Mucosa of stomach (tissue), 1 donor: Measurements from ENCODE around the gene CCDC127.
"Not testable (repeated sequence)": the region's sequence is repeated elsewhere in the genome, so short reads cannot be mapped to it uniquely, and the experiment has no call there.

Experiments used
- H3K27me3 ChIP-seq: one replicate; pipeline ENCODE4 v1.7.0; 2013; ENCODE audit warnings: mild to moderate bottlenecking, low read length; ENCODE audit not compliant: control insufficient read depth, insufficient read depth
- H3K36me3 ChIP-seq: one replicate; pipeline ENCODE4 v1.7.0; 2013; ENCODE audit warnings: low read length; ENCODE audit not compliant: control insufficient read depth, insufficient read depth
- H3K4me1 ChIP-seq: one replicate; pipeline ENCODE4 v1.7.0; 2013; ENCODE audit warnings: mild to moderate bottlenecking, low read length; ENCODE audit not compliant: control insufficient read depth, insufficient read depth
- H3K4me3 ChIP-seq: one replicate; pipeline ENCODE4 v1.7.0; 2013; ENCODE audit warnings: low read length
- H3K9ac ChIP-seq: one replicate; pipeline ENCODE4 v1.7.0; 2013; ENCODE audit warnings: mild to moderate bottlenecking, low read length, moderate library complexity
- H3K9me3 ChIP-seq: one replicate; pipeline ENCODE4 v1.7.0; 2013; ENCODE audit warnings: mild to moderate bottlenecking, low read length, moderate library complexity; ENCODE audit not compliant: control insufficient read depth
- donor health status: Pancreatic carcinoma.

CCDC127 gene

GRCh38 chr5:251538-251937, 33.6 kb upstream of the CCDC127 start:
- not testable (repeated sequence) for H3K9ac ChIP-seq, H3K4me1 ChIP-seq, H3K9me3 ChIP-seq, H3K27me3 ChIP-seq, H3K36me3 ChIP-seq, H3K4me3 ChIP-seq

GRCh38 chr5:251016-251415, 33.1 kb upstream of the CCDC127 start:
- not testable (repeated sequence) for H3K4me1 ChIP-seq, H3K36me3 ChIP-seq, H3K9ac ChIP-seq, H3K9me3 ChIP-seq, H3K27me3 ChIP-seq, H3K4me3 ChIP-seq

GRCh38 chr5:250396-250795, 32.4 kb upstream of the CCDC127 start:
- not testable (repeated sequence) for H3K4me1 ChIP-seq, H3K9me3 ChIP-seq, H3K4me3 ChIP-seq, H3K27me3 ChIP-seq, H3K9ac ChIP-seq, H3K36me3 ChIP-seq

- H3K9me3 ChIP-seq, H3K36me3 ChIP-seq, H3K4me1 ChIP-seq, H3K27me3 ChIP-seq, H3K4me3 ChIP-seq, H3K9ac ChIP-seq: not testable (repeated sequence)
Observed at GRCh38 chr5:245717-246116, 27.8 kb upstream of the CCDC127 start.

- not testable (repeated sequence) for H3K9me3 ChIP-seq, H3K36me3 ChIP-seq, H3K9ac ChIP-seq, H3K4me1 ChIP-seq, H3K4me3 ChIP-seq, H3K27me3 ChIP-seq
Observed at GRCh38 chr5:243683-244367, 25.9 kb upstream of the CCDC127 start.

- H3K4me3 ChIP-seq, H3K4me1 ChIP-seq, H3K27me3 ChIP-seq, H3K9ac ChIP-seq, H3K9me3 ChIP-seq, H3K36me3 ChIP-seq: not testable (repeated sequence)
Observed at GRCh38 chr5:241045-241669, 23.2 kb upstream of the CCDC127 start.

GRCh38 chr5:240550-240949, 22.6 kb upstream of the CCDC127 start:
- not testable (repeated sequence) for H3K27me3 ChIP-seq, H3K9me3 ChIP-seq, H3K9ac ChIP-seq, H3K36me3 ChIP-seq, H3K4me1 ChIP-seq, H3K4me3 ChIP-seq

GRCh38 chr5:237931-238330, 20.0 kb upstream of the CCDC127 start:
- not testable (repeated sequence) for H3K27me3 ChIP-seq, H3K4me3 ChIP-seq, H3K9me3 ChIP-seq, H3K9ac ChIP-seq, H3K4me1 ChIP-seq, H3K36me3 ChIP-seq

- not testable (repeated sequence) for H3K9me3 ChIP-seq, H3K27me3 ChIP-seq, H3K36me3 ChIP-seq, H3K4me1 ChIP-seq, H3K9ac ChIP-seq, H3K4me3 ChIP-seq
Observed at GRCh38 chr5:235527-235926, 17.6 kb upstream of the CCDC127 start.

- no peaks in the 10 kb centered on the region for H3K36me3 ChIP-seq
Observed at GRCh38 chr5:234450-234849, 16.5 kb upstream of the CCDC127 start.

GRCh38 chr5:233426-233825, 15.5 kb upstream of the CCDC127 start:
- H3K9ac ChIP-seq, H3K4me1 ChIP-seq, H3K36me3 ChIP-seq, H3K4me3 ChIP-seq, H3K27me3 ChIP-seq, H3K9me3 ChIP-seq: not testable (repeated sequence)

More at GRCh38 chr5:234450-234849, 16.5 kb upstream of the CCDC127 start:
- Histone ChIP-seq H3K9me3 (no peaks in the 10 kb centered on the region), H3K4me3 (no peak overlapping the region), H3K4me1 (no peaks in the 10 kb centered on the region), H3K27me3 (no peaks in the 10 kb centered on the region), H3K9ac (no peak overlapping the region)

GRCh38 chr5:231661-232060, 13.7 kb upstream of the CCDC127 start:
- no peaks in the 10 kb centered on the region for H3K4me1 ChIP-seq
- H3K27me3 ChIP-seq = no peaks in the 10 kb centered on the region
- no peak overlapping the region for H3K9ac ChIP-seq
- no peak overlapping the region for H3K4me3 ChIP-seq
- no peaks in the 10 kb centered on the region for H3K9me3 ChIP-seq
- no peaks in the 10 kb centered on the region for H3K36me3 ChIP-seq

GRCh38 chr5:230711-231110, 12.8 kb upstream of the CCDC127 start:
- Histone ChIP-seq H3K9me3 (no peaks in the 10 kb centered on the region), H3K4me1 (no peaks in the 10 kb centered on the region), H3K36me3 (no peaks in the 10 kb centered on the region), H3K4me3 (no peak overlapping the region), H3K27me3 (no peaks in the 10 kb centered on the region), H3K9ac (no peak overlapping the region)
